DOHH2 (cell line): ENCODE measurements around the gene MOB4.
"Not testable (repeated sequence)": the region's sequence is repeated elsewhere in the genome, so short reads cannot be mapped to it uniquely, and the experiment has no call there.

Experiments
- CTCF ChIP-seq: fragments of 200-600 bp; sonication (generic); IDR thresholded peaks from one replicate; pipeline ENCODE4 v1.5.1; 2014; ENCODE audit warnings: antibody characterized with exemption, mild to moderate bottlenecking, low read depth, low read length; ENCODE audit not compliant: poor library complexity, severe bottlenecking
- EZH2phosphoT487 ChIP-seq: fragments of 200-600 bp; sonication (generic); IDR thresholded peaks from 2 replicates; pipeline ENCODE4 v1.6.1; 2017; ENCODE audit warnings: borderline replicate concordance, mild to moderate bottlenecking, antibody characterized with exemption, low read length, moderate library complexity, mixed read lengths

- not testable (repeated sequence) for TF ChIP-seq EZH2phosphoT487, CTCF
Observed at GRCh38 chr2:197484248-197484647, 31.6 kb upstream of the MOB4 start.
